PC-3 (cell line): ENCODE measurements around the gene ADAMTS17.

ENCODE experiments used
- CTCF ChIP-seq: fragments of 300-600 bp; sonication (generic); conservative IDR thresholded peaks from 2 replicates; pipeline ENCODE4 v1.5.1; 2017; ENCODE audit warnings: antibody characterized with exemption, low read depth, mild to moderate bottlenecking, low read length
- EZH2 ChIP-seq: fragments of 300-600 bp; sonication (generic); IDR thresholded peaks from one replicate; pipeline ENCODE4 v1.6.1; 2017; ENCODE audit warnings: antibody characterized with exemption, mild to moderate bottlenecking, low read length; ENCODE audit not compliant: unreplicated experiment

- TF ChIP-seq CTCF (no peak), EZH2 (no peak)
Observed at GRCh38 chr15:100234158-100235029, 107.4 kb downstream of the ADAMTS17 start.
